Right ventricle myocardium superior (tissue), 1 donor: ENCODE data around the gene EPS8L3. TPM values are rescaled to one million over a fixed set of nuclear protein-coding genes. Genes with fewer than 3 reads are reported as not detected.
"Not testable (repeated sequence)": the region's sequence is repeated elsewhere in the genome, so short reads cannot be mapped to it uniquely, and the experiment has no call there.

Experiments
- ATAC-seq: fragments of 200-7000 bp; cut with Tn5 transposase; one replicate; pipeline ENCODE4 v1.9.1; 2020; ENCODE audit warnings: mild to moderate bottlenecking; ENCODE audit not compliant: poor library complexity
- DNase-seq: peaks from one replicate; pipeline ENCODE4 v3.0.0-alpha.2; 2020
- intact Hi-C: fragments of 100-400 bp; cut with DNase I; formaldehyde crosslinking; loops from one replicate; pipeline ENCODE4 v1.11.2; 2022
- total RNA-seq: library from RNA; stranded (reverse); fragmentation: NEBNext Ultra II Directional; extraction: Animal tissue kit (Norgen Biotek cat#: 25700); gene quantifications from one replicate; pipeline ENCODE4 v1.2.1, GENCODE V29; 2021
- donor health status: DM: no; HTN: yes; CAD: no; lungs with severe emphysema.

EPS8L3 gene
- total RNA-seq, 1 donor from 2014 or later, result not detected

- DNase-seq, intact Hi-C loops, ATAC-seq: not testable (repeated sequence)
These were observed 54.8 kb downstream of the EPS8L3 start for GRCh38 chr1:109708949-109709348.

- no peak for DNase-seq
- no peak for ATAC-seq
- intact Hi-C loops, result no loop called here
These were observed 58.3 kb downstream of the EPS8L3 start for GRCh38 chr1:109705411-109705810.

GRCh38 chr1:109704173-109704572, 59.5 kb downstream of the EPS8L3 start:
- ATAC-seq (no peak), DNase-seq (no peak)
- intact Hi-C loops, result no loop called here

GRCh38 chr1:109702940-109703339, 60.8 kb downstream of the EPS8L3 start:
- ATAC-seq, intact Hi-C loops, DNase-seq: not testable (repeated sequence)

Other genes starting within 250 kb of the EPS8L3 start
- gene GPR61, start 224.1 kb downstream of the EPS8L3 start, total RNA-seq, result 0.32 TPM
- 2.4 TPM for gene GNAI3, start 215.3 kb downstream of the EPS8L3 start, total RNA-seq
- gene GNAT2, start 144.3 kb downstream of the EPS8L3 start, total RNA-seq, result not detected
- 11.5 TPM for gene AMPD2, start 144.1 kb downstream of the EPS8L3 start, total RNA-seq
- 37.3 TPM for gene GSTM4, start 107.8 kb downstream of the EPS8L3 start, total RNA-seq
- 70.8 TPM for gene GSTM2, start 95.9 kb downstream of the EPS8L3 start, total RNA-seq
- gene GSTM1, start 76.1 kb downstream of the EPS8L3 start, total RNA-seq, result not detected
- gene GSTM5, start 51.7 kb downstream of the EPS8L3 start, total RNA-seq, result 2.6 TPM
- 112 TPM for gene GSTM3, start 22.9 kb downstream of the EPS8L3 start, total RNA-seq
- gene CSF1, start 146.9 kb upstream of the EPS8L3 start, total RNA-seq, result 16.0 TPM
- 39.8 TPM for gene AHCYL1, start 220.8 kb upstream of the EPS8L3 start, total RNA-seq